ENCODE results near the gene CYREN.

GRCh38 chr7:135211179-135211945 lies 40.9 kb upstream of the CYREN start, which contains the start of gene WDR91:
- no peak for TF ChIP-seq EZH2 (IDR thresholded peaks at IDR 0.05)
- TF ChIP-seq CTCF (IDR thresholded peaks at IDR 0.05), result peak; percentile 22
- TF ChIP-seq EZH2phosphoT487 (IDR thresholded peaks at IDR 0.05), result no peak

All from neural progenitor cell (in vitro differentiated cells).